ENCODE results near the gene AKAP1.

GRCh38 chr17:57043276-57043675 is 41.8 kb upstream of the AKAP1 start:
- no peak for TF ChIP-seq POLR2AphosphoS5 (IDR thresholded peaks at IDR 0.05)
- TF ChIP-seq CTCF (IDR thresholded peaks at IDR 0.05) = no peak
